SJCRH30 (cell line): ENCODE results near the gene AP3B1. TPM values are rescaled to one million over a fixed set of nuclear protein-coding genes. Genes with fewer than 3 reads are reported as not detected.

Source experiments
- DNase-seq, 2 experiments: peaks; one replicate each; pipeline ENCODE4 v3.0.0-alpha.2; 2015 to 2020
- H3K27ac ChIP-seq: fragments of 250-450 bp; sonication (Bioruptor Pico); 2 replicates; pipeline ENCODE4 v1.5.1; 2020; ENCODE audit warnings: mild to moderate bottlenecking, moderate library complexity
- H3K27me3 ChIP-seq: fragments of 250-450 bp; sonication (Bioruptor Pico); 2 replicates; pipeline ENCODE4 v1.5.1; 2020; ENCODE audit warnings: mild to moderate bottlenecking, moderate library complexity
- H3K36me3 ChIP-seq: fragments of 250-450 bp; sonication (Bioruptor Pico); 2 replicates; pipeline ENCODE4 v1.5.1; 2020; ENCODE audit warnings: mild to moderate bottlenecking, moderate library complexity
- H3K4me1 ChIP-seq: fragments of 250-450 bp; sonication (Bioruptor Pico); 2 replicates; pipeline ENCODE4 v1.5.1; 2020; ENCODE audit warnings: mild to moderate bottlenecking, moderate library complexity
- H3K4me3 ChIP-seq: fragments of 250-450 bp; sonication (Bioruptor Pico); 2 replicates; pipeline ENCODE4 v1.5.1; 2020; ENCODE audit warnings: mild to moderate bottlenecking, moderate library complexity
- H3K9me3 ChIP-seq: fragments of 250-450 bp; sonication (Bioruptor Pico); replicated peaks from 2 replicates; pipeline ENCODE4 v1.5.1; 2020; ENCODE audit warnings: mild to moderate bottlenecking, moderate library complexity
- total RNA-seq: library from RNA; depleted of rRNA; stranded (reverse); fragments of >200 nt; shearing (Covaris generic); gene quantifications from 2 replicates; pipeline ENCODE4 v1.2.3, GENCODE V29; 2014

Gene AP3B1
- total RNA-seq, 1 experiment from 2014 or later, result 93.0 TPM

DNA sequence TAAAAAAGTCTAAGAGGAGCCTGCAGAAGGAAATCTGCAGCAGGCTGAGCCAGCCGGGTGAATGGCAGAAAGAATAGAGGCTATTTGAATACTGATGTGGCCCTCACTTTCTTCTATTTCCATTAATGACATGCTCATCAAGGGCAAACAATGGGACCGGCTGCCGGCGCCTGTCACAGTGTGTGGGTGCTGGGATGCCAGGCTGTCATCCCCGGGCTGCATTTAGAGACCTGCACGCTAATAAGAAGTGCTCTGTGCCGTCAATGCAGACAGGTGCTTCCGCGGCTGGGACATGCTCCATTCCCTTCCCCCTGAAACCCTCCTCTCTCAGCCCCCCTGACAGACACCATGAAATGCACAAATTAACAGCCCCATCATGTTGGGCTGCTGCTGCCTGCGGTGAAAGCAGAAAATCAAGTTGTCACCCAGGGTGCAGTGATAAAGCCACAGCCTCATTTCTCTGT, 300.6 kb downstream of the AP3B1 start:
- H3K4me1 ChIP-seq, result peaks cover 79% of the 10 kb centered on the region
- peak overlapping the region; percentile 35 for H3K4me3 ChIP-seq
- no peaks in the 10 kb centered on the region for H3K27me3 ChIP-seq
- H3K36me3 ChIP-seq, result no peaks in the 10 kb centered on the region
- H3K9me3 ChIP-seq, result no peaks in the 10 kb centered on the region
- H3K27ac ChIP-seq, result peak overlapping the region; percentile 98
- peak; percentile 98 to 99 for DNase-seq

DNA sequence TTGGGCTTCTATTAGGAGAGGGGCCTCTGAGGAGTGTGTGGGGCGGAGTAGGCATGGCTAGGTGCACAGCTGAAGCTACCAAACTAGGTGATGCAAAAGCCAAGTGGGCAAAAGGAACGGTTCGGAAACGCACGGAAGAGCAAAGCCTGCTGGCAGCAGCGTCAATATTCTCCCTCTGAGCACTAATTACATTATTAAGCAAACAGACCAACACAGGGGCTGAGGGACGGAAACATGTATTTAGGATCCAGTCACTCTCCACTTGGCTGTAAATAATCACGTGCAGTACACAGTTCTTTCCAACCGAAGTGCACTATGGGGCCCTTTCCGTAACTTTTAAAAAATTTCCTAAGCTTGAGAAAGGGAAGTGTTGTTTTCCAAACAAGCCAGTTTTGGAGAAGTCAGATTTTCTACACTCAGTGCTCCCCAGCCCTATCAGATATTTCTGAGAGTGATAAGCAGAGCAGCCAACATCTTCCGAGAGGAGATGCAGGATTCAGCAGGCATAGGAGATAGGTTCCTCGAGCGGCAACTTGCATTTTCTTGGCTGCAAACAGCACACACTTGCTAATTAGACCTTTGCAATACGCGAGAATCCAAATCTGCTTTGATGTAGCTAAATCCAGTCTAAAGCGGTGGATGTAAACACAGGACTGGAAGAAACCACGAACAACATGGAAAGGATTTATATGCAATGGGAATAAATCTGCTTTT, 301.2 kb downstream of the AP3B1 start:
- Histone ChIP-seq H3K4me3 (peak overlapping the region; percentile 35), H3K9me3 (no peaks in the 10 kb centered on the region), H3K4me1 (peaks cover 76% of the 10 kb centered on the region), H3K27me3 (no peaks in the 10 kb centered on the region), H3K27ac (peak overlapping the region; percentile 98), H3K36me3 (no peaks in the 10 kb centered on the region)
- peak; percentile 38 to 65 for DNase-seq

DNA sequence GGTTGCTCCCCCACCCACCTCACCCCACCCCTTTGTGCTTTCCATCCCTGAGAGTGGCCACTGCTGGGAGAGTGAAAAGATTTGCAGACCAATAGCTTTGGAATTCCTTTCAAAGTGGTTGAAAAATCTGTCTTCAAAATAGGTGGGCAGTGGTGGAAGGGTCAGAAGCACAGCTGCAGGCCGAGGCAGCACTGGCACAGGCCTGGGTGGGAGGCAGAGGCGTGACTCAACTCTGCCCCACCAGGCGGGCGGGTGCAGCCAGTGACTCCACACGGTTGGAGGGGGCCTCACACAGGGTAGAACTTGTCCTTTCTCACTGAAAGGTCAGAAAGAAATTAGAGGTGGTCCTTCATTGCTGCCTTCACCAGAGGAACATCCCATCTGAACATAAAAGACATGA, 303.4 kb downstream of the AP3B1 start:
- no peaks in the 10 kb centered on the region for H3K9me3 ChIP-seq
- peaks cover 61% of the 10 kb centered on the region for H3K4me1 ChIP-seq
- H3K27ac ChIP-seq, result peak overlapping the region; percentile 9
- peak; percentile 35 to 57 for DNase-seq
- no peaks in the 10 kb centered on the region for H3K27me3 ChIP-seq
- H3K4me3 ChIP-seq, result no peak overlapping the region
- H3K36me3 ChIP-seq, result no peaks in the 10 kb centered on the region

DNA sequence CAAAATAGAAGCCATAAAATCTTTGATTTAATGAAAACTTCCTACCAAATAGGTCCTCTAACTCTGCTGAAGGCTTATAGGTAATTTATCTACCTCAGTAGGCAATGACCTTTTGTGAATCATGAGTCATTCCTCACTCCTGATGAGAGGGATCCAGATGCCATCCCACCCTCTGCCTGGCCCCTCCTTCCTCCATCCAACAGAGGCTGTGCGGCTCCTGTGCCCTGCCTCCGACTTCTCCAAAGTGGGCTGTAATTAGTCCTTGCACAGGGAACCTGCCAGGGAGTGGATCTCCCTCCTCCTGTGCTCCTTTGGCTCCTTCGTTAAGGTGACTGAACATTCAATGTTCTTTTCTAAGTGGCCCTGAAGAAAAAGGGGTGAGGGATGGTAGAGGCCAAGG, 304.5 kb downstream of the AP3B1 start:
- Histone ChIP-seq H3K4me1 (peaks cover 51% of the 10 kb centered on the region), H3K9me3 (no peaks in the 10 kb centered on the region), H3K27me3 (no peaks in the 10 kb centered on the region), H3K27ac (no peak overlapping the region), H3K36me3 (no peaks in the 10 kb centered on the region), H3K4me3 (no peak overlapping the region)
- peak; percentile 41 to 65 for DNase-seq

DNA sequence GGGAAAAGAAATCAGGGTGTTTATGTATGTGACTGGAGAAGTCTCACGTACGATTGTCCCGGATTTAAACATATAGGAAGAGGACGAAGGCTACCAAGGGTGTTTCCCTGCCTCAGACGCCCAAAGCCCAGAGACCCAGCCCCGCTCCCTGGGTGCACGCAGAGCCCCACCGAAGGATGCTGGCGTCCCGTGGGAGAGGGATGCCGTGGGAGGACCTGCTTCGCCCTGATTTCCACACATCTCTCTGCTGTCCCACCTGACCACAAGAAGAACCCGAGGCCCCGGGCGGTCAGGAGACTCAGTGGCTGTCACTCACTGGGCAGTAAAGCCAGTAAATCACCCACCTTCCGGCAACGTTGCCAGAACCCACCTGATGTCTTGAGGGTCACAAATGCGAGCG, 306.5 kb downstream of the AP3B1 start:
- H3K4me3 ChIP-seq, result no peak overlapping the region

DNA sequence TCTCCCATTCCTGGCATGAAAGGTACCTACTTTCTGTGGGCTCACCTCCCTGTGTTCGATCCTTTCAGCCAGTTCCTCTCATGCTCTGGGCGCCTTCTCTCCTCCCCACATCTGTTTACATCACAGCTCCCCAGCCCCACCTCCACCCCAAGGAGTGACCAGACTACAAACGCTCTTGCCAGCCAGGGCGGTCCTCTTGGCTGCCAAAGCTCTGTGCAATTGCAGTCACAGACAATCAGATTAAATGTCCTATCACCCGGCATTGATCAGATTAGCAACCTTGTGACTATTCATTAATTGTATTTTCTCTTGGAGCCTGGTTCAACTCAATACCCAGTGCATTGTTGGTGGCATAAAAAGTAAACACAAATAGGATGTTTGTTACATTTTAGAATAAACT, 307.2 kb downstream of the AP3B1 start:
- Histone ChIP-seq H3K4me1 (peaks cover 43% of the 10 kb centered on the region), H3K27ac (no peak overlapping the region), H3K4me3 (no peak overlapping the region), H3K36me3 (no peaks in the 10 kb centered on the region), H3K9me3 (no peaks in the 10 kb centered on the region; the same call in 1 of the 2 replicates), H3K27me3 (no peaks in the 10 kb centered on the region)
- no peak for DNase-seq

More for the DNA sequence above, 306.5 kb downstream of the AP3B1 start:
- Histone ChIP-seq H3K36me3 (no peaks in the 10 kb centered on the region), H3K9me3 (no peaks in the 10 kb centered on the region), H3K4me1 (peaks cover 48% of the 10 kb centered on the region), H3K27me3 (no peaks in the 10 kb centered on the region), H3K27ac (no peak overlapping the region)
- no peak for DNase-seq

DNA sequence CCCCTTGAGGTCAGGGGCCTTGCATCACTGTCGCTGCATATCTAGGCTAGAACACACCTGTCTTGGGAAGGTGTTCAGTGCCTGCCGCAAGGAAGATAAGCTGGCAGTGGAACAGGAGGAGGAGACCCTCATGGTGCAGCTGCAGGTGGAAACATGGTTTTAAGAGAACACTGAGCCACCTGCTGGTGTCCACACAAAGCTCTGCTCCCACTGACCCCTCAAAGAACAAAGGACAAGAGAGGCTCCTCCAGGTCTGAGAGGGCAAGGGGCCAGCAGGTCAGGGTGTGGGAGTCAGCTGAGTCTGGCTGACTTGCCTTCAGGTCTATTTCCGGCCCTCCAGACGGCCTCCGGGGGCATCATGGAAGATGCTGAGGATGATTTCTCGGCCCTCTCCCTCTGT, 308.2 kb downstream of the AP3B1 start:
- H3K4me3 ChIP-seq, result no peak overlapping the region

DNA sequence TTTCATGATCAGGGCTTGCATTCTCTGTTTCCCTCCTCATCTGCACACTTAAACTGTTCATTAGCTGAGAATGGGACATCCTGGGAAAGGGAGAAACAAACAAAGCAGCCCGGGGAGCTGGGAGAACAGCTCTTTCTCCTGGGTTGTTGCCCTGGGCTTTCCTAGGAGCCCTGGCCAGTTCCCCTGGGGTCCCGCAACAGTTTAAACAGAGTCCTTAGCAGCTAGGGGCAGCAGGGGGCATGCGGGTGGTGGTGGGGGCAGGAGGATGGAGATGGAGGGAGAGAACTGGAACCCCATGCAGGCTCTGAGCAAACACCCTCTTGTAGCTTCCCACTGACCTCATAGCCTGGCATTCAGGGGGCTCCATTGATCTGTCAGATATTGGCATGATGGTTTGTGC, 309.3 kb downstream of the AP3B1 start:
- Histone ChIP-seq H3K27ac (no peak overlapping the region), H3K27me3 (no peaks in the 10 kb centered on the region), H3K4me1 (peaks cover 23% of the 10 kb centered on the region), H3K9me3 (no peaks in the 10 kb centered on the region; the same call in 1 of the 2 replicates), H3K36me3 (no peaks in the 10 kb centered on the region), H3K4me3 (no peak overlapping the region)
- DNase-seq, result no peak

More for the DNA sequence above, 308.2 kb downstream of the AP3B1 start:
- no peak for DNase-seq
- no peaks in the 10 kb centered on the region for H3K36me3 ChIP-seq
- H3K9me3 ChIP-seq, result no peaks in the 10 kb centered on the region; the same call in 1 of the 2 replicates
- peaks cover 33% of the 10 kb centered on the region for H3K4me1 ChIP-seq
- H3K27ac ChIP-seq, result no peak overlapping the region
- H3K27me3 ChIP-seq, result no peaks in the 10 kb centered on the region

DNA sequence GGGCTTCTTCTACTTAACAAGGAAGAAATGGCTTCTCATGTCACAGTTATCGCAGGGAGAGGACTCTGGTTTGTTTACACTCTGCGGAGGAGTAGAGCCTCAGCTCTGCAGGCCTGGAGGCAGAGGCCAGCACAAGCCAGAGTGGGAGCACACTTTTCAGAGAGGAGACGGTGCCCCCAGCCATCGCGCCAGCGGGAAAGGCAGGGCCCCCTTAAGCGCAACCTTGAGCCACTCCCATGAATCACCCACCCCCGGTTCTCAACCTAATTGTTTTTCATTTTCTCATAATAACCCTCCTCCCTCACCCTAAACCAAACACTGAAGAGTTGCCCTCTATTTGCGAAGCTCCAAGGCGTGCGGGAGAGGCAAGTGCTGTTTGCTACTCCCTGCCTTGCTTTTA, 309.9 kb downstream of the AP3B1 start:
- no peaks in the 10 kb centered on the region; the same call in 1 of the 2 replicates for H3K9me3 ChIP-seq
- H3K27ac ChIP-seq, result no peak overlapping the region
- no peaks in the 10 kb centered on the region for H3K27me3 ChIP-seq
- no peak for DNase-seq
- H3K36me3 ChIP-seq, result no peaks in the 10 kb centered on the region
- peaks cover 16% of the 10 kb centered on the region for H3K4me1 ChIP-seq
- no peak overlapping the region for H3K4me3 ChIP-seq

DNA sequence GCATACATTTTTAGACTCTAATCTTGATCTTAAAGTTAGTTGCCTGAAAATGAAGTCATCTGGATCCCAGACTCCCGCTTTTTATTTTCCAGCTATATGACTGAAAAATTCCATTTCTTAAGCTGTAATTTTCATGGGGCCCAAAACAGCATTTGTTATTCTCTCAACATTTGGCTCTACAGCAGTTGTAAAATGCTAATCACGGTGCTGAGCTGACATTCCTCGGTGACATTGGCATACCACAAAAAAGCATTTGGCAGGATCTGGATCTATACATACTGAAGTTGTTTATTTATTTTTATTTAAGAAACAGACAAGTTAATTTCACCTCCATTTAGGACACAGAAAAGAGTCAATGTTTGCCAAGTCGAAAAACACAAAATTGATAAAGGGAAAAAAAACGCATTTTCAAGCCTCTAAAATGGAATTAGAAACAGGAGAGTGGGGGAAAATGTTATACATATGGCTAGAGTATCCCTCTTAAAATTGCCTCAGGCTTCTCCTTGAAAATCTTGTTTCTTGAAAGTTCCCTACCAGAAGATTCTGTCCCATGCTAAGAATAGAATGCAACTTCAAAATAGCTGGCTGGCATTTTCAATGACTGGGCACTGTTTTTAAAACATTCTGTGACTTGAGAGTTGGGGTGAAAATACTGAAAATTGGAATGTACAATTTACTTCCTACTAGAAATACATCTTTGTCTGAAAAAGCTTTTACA, 310.9 kb downstream of the AP3B1 start:
- no peaks in the 10 kb centered on the region for H3K27me3 ChIP-seq
- H3K4me1 ChIP-seq, result peaks cover 15% of the 10 kb centered on the region
- H3K27ac ChIP-seq, result no peak overlapping the region
- no peaks in the 10 kb centered on the region; the same call in 1 of the 2 replicates for H3K9me3 ChIP-seq
- no peak overlapping the region for H3K4me3 ChIP-seq
- DNase-seq, result peak; percentile 30 to 44
- H3K36me3 ChIP-seq, result no peaks in the 10 kb centered on the region

DNA sequence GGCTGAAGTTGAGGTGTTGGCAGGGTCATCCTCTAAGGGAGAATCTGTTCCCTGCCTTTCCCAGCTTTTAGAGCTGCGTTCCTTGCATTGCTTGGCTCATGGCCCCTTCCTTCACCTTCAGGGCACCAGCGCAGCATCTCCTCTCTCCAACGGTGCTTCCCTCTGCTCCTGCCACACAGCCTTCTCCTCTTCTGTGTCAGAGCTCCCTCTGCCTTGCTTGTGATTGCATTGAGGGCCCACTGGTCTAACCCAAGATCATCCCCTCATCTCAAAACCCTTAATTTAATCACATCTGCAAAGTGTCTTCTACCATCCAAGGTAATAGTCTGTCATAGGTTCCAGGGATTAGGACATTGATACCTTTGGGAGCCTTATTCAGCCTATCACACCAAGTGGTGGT, 312.7 kb downstream of the AP3B1 start:
- Histone ChIP-seq H3K27ac (no peak overlapping the region), H3K4me1 (peaks cover 21% of the 10 kb centered on the region), H3K9me3 (no peaks in the 10 kb centered on the region; the same call in 1 of the 2 replicates), H3K27me3 (no peaks in the 10 kb centered on the region), H3K36me3 (no peaks in the 10 kb centered on the region), H3K4me3 (no peak overlapping the region)
- DNase-seq, result no peak

DNA sequence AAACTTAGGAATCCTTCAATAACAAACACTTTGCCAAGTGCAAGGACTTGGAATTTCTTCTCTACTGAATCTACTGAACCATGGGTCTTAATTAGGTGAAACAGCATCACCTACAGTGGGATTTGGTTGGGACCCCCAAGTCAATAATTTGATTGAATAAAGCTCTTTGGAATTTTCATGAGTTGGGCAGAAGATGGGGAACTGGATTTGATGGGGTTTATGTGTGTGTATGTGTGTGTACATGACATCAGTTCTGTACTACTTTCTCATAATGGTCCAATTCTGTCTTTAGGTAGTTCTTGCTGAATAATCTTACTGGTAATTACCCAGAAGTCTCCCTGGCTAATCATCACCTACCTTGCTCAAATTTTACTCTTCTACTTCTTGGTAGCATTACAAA, 319.9 kb downstream of the AP3B1 start:
- H3K4me3 ChIP-seq, result no peak overlapping the region
- no peaks in the 10 kb centered on the region for H3K36me3 ChIP-seq
- no peak for DNase-seq
- no peak overlapping the region for H3K27ac ChIP-seq
- H3K4me1 ChIP-seq, result peaks cover 7% of the 10 kb centered on the region; the same call in 1 of the 2 replicates
- H3K27me3 ChIP-seq, result no peaks in the 10 kb centered on the region
- no peaks in the 10 kb centered on the region for H3K9me3 ChIP-seq

DNA sequence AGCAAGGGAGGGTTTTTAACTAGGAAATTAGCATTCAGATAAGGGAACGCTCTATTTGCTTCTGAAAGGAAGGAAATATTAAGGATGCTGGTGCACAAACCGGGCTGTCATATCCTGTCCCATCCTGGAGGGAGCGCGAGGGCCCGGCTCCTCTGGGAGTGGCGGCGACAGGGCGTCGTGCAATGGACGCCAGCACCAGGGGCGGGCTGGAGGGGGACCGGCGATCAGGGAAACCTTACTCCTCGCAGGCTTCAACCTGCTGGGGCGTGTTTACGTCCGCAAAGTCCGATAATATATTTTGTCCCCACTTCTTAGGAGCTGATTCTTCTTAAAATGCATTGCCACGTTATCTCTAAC, 321.3 kb downstream of the AP3B1 start:
- Histone ChIP-seq H3K4me3 (no peak overlapping the region), H3K36me3 (no peaks in the 10 kb centered on the region), H3K9me3 (no peaks in the 10 kb centered on the region), H3K27ac (no peak overlapping the region), H3K4me1 (peaks cover 5% of the 10 kb centered on the region; the same call in 1 of the 2 replicates), H3K27me3 (no peaks in the 10 kb centered on the region)
- DNase-seq, result no peak

DNA sequence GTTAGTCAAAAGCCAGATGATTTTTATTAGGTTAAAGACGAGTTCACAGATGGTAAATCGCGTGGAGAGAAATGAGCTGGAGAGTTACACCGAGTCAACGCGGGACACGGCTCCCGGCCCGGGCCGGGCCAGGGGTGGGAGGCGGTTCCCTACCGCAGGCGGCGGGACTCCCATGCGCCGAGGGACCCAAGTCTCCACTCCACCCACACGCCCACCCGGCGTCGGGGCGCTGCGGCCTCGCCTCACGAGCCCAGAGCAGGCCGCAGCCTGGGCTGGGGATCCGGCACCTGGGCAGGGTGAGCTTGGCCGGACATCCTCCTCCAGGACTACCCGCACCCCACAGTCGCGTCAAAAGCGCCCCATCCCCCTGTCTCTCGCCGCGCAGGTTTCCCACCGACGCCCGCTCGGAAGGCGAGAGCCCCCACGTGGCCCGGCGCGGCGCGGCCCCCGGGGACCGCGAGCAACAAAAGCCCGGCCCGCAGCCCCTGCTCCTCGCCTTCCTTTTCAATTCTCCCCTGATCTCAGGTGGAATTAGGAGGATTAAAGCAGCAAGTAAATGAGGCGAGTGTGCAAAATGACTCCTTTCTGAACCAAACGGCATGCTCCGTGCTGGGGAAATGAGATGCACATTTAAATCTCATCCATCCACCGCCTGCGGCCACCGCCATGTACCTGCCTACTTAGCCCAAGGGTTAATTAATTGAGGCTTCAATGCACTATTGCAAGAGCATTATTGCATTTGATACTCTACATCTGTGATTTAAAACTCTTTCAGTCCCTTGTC, 321.8 kb downstream of the AP3B1 start:
- Histone ChIP-seq H3K27ac (no peak overlapping the region), H3K4me1 (peaks cover 3% of the 10 kb centered on the region; the same call in 1 of the 2 replicates), H3K36me3 (no peaks in the 10 kb centered on the region), H3K4me3 (no peak overlapping the region), H3K27me3 (no peaks in the 10 kb centered on the region), H3K9me3 (no peaks in the 10 kb centered on the region)
- no peak for DNase-seq
